ENCODE measurements around the gene STARD7.
"Not testable (repeated sequence)": the region's sequence is repeated elsewhere in the genome, so short reads cannot be mapped to it uniquely, and the experiment has no call there.

Gene STARD7

DNA sequence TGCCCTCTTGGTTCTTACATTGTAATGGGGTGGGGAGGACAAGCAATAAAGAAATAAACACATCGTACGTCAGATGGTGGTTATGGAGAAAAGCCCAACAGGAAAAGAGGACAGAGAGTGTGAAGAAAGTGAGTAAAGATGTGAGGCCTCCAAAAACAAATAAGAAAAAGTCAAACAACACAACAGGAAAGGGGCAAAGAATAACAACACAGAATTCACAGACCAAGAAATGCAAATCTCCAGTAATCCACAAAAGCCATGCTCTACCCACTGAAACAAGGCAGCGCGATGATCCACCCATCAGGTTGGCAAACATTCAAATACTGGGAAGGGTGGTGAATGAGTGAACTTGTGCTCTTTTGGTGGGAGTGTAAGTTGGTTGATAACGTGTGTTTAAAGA lies 46.7 kb downstream of the STARD7 start:
- TF ChIP-seq, protein P1, sequence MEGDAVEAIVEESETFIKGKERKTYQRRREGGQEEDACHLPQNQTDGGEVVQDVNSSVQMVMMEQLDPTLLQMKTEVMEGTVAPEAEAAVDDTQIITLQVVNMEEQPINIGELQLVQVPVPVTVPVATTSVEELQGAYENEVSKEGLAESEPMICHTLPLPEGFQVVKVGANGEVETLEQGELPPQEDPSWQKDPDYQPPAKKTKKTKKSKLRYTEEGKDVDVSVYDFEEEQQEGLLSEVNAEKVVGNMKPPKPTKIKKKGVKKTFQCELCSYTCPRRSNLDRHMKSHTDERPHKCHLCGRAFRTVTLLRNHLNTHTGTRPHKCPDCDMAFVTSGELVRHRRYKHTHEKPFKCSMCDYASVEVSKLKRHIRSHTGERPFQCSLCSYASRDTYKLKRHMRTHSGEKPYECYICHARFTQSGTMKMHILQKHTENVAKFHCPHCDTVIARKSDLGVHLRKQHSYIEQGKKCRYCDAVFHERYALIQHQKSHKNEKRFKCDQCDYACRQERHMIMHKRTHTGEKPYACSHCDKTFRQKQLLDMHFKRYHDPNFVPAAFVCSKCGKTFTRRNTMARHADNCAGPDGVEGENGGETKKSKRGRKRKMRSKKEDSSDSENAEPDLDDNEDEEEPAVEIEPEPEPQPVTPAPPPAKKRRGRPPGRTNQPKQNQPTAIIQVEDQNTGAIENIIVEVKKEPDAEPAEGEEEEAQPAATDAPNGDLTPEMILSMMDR (conservative IDR thresholded peaks at IDR 0.05) = no peak
- TF ChIP-seq ZFX (IDR thresholded peaks at IDR 0.05) = no peak

GRCh38 chr2:96160366-96160765 lies 48.3 kb downstream of the STARD7 start:
- H3K27ac ChIP-seq = not testable (repeated sequence)

More for the DNA sequence above, 46.7 kb downstream of the STARD7 start:
- H3K27ac ChIP-seq = peak overlapping the region; percentile 55

DNA sequence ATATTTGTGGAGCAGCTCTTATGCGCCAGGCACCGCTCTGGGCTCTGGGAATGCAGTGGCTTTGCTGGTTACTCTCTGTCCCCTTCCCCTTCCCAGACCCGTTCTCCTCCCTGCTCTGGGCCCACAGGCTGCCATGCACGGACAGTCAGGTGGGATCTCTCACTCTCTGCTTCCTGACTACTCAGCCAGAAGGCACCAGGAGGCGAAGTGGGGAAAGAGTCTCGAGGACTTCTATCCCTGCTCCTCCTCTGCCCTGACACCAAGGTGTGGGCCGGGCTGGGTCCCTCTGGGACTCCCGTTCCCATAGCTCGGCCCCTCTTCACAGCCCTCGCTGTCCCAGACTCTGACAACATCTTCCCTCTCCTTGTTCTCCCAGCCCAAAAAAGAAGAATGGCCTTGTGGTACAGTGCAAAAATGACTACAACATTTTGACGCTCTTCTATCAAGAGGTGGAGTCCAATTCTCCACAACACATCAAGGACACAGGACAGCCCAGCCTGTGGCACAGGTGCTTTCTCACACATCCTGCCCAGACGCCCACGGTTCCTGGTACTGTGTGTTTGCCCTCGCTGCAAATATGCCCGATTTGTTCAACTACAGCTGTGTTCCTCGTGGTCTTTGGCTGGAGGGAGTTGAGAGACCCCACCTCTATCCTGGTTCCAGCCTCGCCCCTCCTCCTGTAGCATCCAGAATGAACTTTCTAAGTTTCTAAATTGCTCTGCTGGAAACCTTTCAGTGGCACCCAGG lies 49.4 kb downstream of the STARD7 start:
- H3K27ac ChIP-seq = peak overlapping the region; percentile 17; the same call in 1 of the 2 replicates
- no peak for TF ChIP-seq ZFX (IDR thresholded peaks at IDR 0.05)
- TF ChIP-seq, protein P1 (conservative IDR thresholded peaks at IDR 0.05) = no peak

DNA sequence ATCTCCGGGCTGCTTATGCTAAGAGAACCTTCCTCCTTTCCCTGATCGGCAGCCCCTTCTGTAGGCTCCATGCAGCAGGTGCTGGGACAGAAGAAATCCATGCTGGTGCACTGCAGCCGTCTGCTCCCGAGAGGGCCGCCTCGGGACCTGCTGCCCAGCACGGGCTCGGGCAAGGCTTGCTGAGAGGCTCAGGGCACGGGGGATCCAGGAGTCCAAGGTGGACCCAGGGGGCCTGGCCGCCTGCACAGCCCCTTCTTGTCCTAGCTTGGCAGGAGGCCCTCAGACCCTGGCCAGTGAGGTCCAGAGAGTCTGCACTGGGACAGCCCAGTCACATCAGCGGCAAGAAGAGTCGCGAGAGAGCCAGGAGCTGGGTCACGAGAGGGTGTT lies 50.1 kb downstream of the STARD7 start:
- H3K27ac ChIP-seq = peak overlapping the region; percentile 17; the same call in 1 of the 2 replicates
- no peak for TF ChIP-seq ZFX (IDR thresholded peaks at IDR 0.05)
- TF ChIP-seq, protein P1 (conservative IDR thresholded peaks at IDR 0.05) = no peak

GRCh38 chr2:96157649-96158553 lies 50.7 kb downstream of the STARD7 start:
- no peak overlapping the region for H3K27ac ChIP-seq
- TF ChIP-seq ZFX (IDR thresholded peaks at IDR 0.05) = no peak
- TF ChIP-seq, protein P1 (conservative IDR thresholded peaks at IDR 0.05) = no peak

- no peak for TF ChIP-seq ZFX (IDR thresholded peaks at IDR 0.05)
- TF ChIP-seq, protein P1 (conservative IDR thresholded peaks at IDR 0.05) = no peak
- H3K27ac ChIP-seq = no peak overlapping the region
These were observed 51.5 kb downstream of the STARD7 start for GRCh38 chr2:96156926-96157648.

DNA sequence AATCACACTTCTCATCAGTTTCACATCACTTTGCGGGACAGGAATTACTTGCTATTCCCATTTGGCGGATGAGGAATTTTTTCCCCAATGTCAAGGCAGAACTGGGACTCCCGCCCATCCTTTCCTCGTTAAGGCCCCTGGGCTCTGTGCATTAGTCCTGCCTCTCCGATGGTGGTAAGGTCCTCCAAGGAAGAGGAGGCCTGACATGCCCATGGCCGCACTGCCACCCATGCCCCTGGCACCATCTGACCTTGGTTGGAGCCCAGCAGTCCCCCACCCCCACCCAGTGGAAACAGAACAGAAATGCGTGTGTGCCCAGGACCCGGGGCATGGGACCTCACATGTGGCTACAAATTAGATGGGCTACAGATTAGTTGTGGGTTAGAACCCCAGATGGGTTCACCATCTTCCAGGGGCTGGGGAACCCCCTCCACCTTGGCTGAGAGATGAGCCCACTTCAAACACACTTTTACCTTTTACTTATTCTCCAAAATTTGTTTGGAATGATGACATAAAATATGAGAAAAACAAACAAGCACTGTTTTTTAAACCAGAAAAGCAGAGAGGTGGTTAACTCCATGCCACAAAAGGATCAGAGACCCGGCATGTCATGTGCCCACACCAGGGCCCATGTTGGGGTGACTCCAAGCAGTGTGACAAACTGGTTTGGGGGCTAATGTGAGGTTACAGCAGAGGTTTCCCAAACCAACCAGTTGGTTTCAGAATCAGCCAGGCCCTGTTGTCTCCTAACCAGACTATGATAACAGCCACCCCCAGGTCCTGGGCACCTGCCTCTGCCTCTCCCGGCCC lies 52.4 kb downstream of the STARD7 start:
- TF ChIP-seq, protein P1 (conservative IDR thresholded peaks at IDR 0.05) = no peak
- TF ChIP-seq ZFX (IDR thresholded peaks at IDR 0.05) = no peak
- no peak overlapping the region for H3K27ac ChIP-seq

Data from C4-2B (cell line).